Heart left ventricle (tissue), 13 donors: ENCODE results near the gene NAPA.

Experiments used
- POLR2A ChIP-seq, 2 donors: fragments of 450-650 bp; IDR thresholded peaks; one replicate each; pipeline ENCODE4 v1.6.1; 2017; ENCODE audit warnings: antibody characterized with exemption in 2 of 2, mild to moderate bottlenecking in 2 of 2, moderate library complexity in 2 of 2
- TF ChIP-seq, protein P1 (sequence below), 12 donors: fragments of 200-600 bp; sonication (generic) in 4 of 12; IDR thresholded peaks; one replicate each; pipeline versions ENCODE4 v1.5.0 to v1.8.0; 2018 to 2022; ENCODE audit warnings: antibody characterized with exemption in 12 of 12, mild to moderate bottlenecking in 5 of 12
- donor health status: ischemic (EF 13 %, LVEDD 7.1; RV severe dilation, severe dysfunction).
- donor health status: DM: no; HTN: yes; CAD: no.
- donor health status: DM: no; HTN: no; CAD: no.
- donor health status: ischemic (EF 25% LVEDD 6.9; RV normal size, moderate dysfunction).
- donor health status: ischemic (EF 25% LVEDD 5.7; RV mildly dilated, moderate dysfunction).
- donor health status: ischemic (EF 35%, LVEDD 5.7; RV mildly dilated, moderate dysfunction).
- donor health status: nonischemic (EF 11% LVEDD 7.7; RV severe dilation, severe dysfunction).
- donor health status: DM: yes; HTN: yes; CAD: no.
- donor health status: PGD.
- donor health status: ischemic (EF 29% LVEDD 5.4; RV normal size, mild dysfunction).
- donor health status: nonischemic (EF 23%, LVEDD 6.1; RV moderate dilation, normal function).

DNA sequence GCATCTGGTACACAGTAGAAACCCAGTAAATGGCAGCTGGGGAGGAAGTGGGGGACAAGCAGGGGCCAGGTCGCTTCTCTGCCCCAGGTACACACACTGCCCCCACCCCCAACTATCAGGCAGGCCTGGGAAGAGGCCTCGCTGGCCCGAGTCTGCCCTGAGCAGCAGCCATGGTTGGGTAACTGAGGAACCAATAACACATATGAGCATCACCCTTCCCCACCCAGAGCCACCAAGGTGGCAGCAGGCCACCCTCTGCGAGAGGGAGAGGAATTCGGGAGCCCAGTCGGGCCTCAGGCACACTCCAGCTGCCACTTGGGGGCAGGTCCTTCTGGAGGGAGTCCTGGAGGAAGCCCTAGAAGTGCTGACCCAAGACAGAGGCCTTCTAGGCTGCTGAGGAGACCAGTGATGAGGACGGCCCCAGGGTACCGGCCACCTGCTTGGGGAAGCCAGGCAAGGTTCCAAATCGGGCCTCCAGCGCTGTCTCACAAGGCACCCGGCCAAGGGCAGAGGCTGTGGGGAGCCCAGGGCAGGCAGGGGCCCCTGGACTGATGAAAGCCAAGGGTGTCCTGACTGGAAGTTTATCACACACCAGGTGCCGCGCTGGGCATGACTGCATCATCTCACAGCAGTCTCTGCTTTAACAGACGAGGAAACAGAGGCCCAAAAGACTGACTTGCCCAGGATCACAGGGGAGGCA is 16.9 kb downstream of the NAPA start:
- TF ChIP-seq POLR2A (IDR thresholded peaks at IDR 0.05): no peak
- TF ChIP-seq, protein P1, sequence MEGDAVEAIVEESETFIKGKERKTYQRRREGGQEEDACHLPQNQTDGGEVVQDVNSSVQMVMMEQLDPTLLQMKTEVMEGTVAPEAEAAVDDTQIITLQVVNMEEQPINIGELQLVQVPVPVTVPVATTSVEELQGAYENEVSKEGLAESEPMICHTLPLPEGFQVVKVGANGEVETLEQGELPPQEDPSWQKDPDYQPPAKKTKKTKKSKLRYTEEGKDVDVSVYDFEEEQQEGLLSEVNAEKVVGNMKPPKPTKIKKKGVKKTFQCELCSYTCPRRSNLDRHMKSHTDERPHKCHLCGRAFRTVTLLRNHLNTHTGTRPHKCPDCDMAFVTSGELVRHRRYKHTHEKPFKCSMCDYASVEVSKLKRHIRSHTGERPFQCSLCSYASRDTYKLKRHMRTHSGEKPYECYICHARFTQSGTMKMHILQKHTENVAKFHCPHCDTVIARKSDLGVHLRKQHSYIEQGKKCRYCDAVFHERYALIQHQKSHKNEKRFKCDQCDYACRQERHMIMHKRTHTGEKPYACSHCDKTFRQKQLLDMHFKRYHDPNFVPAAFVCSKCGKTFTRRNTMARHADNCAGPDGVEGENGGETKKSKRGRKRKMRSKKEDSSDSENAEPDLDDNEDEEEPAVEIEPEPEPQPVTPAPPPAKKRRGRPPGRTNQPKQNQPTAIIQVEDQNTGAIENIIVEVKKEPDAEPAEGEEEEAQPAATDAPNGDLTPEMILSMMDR (IDR thresholded peaks at IDR 0.05): no peak
